HG03575 (cell line): ENCODE data around the gene MICAL2.

ENCODE experiments used
- ATAC-seq: cut with Tn5 transposase; IDR thresholded peaks from one replicate; pipeline ENCODE4 v1.9.1; 2021; ENCODE audit not compliant: unreplicated experiment, insufficient number of reproducible peaks, low FRiP score; ENCODE audit errors: extremely low read depth

The MICAL2 gene

GRCh38 chr11:12193515-12194336 lies 83.3 kb downstream of the MICAL2 start:
- no peak for ATAC-seq

GRCh38 chr11:12195768-12196167 lies 85.4 kb downstream of the MICAL2 start:
- peak; percentile 93 for ATAC-seq

GRCh38 chr11:12196308-12196707 lies 85.9 kb downstream of the MICAL2 start:
- ATAC-seq: no peak

GRCh38 chr11:12196872-12197271 lies 86.5 kb downstream of the MICAL2 start:
- no peak for ATAC-seq

- ATAC-seq: no peak
These were observed 88.1 kb downstream of the MICAL2 start for GRCh38 chr11:12198251-12199222.

GRCh38 chr11:12199231-12199948 lies 89.0 kb downstream of the MICAL2 start:
- no peak for ATAC-seq

- no peak for ATAC-seq
These were observed 90.0 kb downstream of the MICAL2 start for GRCh38 chr11:12200279-12200990.

GRCh38 chr11:12200991-12201985 lies 90.9 kb downstream of the MICAL2 start:
- no peak for ATAC-seq

- ATAC-seq: no peak
These were observed 92.4 kb downstream of the MICAL2 start for GRCh38 chr11:12202661-12203310.

- no peak for ATAC-seq
These were observed 94.1 kb downstream of the MICAL2 start for GRCh38 chr11:12204506-12204905.

GRCh38 chr11:12205330-12205729 lies 94.9 kb downstream of the MICAL2 start:
- no peak for ATAC-seq

GRCh38 chr11:12206529-12206928 lies 96.1 kb downstream of the MICAL2 start:
- no peak for ATAC-seq

- ATAC-seq: no peak
These were observed 97.2 kb downstream of the MICAL2 start for GRCh38 chr11:12207384-12208150.

- ATAC-seq: no peak
These were observed 98.7 kb downstream of the MICAL2 start for GRCh38 chr11:12209096-12209495.

- ATAC-seq: no peak
These were observed 99.8 kb downstream of the MICAL2 start for GRCh38 chr11:12210200-12210599.

- ATAC-seq: no peak
These were observed 101.1 kb downstream of the MICAL2 start for GRCh38 chr11:12211331-12212065.
